Dedifferentiated amniotic fluid mesenchymal stem cell (primary cell): ENCODE results near the gene BTBD18.
A peak's percentile ranks its signal among the peaks of the same experiment; 100 is the strongest.

Experiments
- DNase-seq: peaks from one replicate; pipeline ENCODE4 v3.0.0-alpha.2; 2016; ENCODE audit errors: extremely low spot score

Gene BTBD18, protein sequence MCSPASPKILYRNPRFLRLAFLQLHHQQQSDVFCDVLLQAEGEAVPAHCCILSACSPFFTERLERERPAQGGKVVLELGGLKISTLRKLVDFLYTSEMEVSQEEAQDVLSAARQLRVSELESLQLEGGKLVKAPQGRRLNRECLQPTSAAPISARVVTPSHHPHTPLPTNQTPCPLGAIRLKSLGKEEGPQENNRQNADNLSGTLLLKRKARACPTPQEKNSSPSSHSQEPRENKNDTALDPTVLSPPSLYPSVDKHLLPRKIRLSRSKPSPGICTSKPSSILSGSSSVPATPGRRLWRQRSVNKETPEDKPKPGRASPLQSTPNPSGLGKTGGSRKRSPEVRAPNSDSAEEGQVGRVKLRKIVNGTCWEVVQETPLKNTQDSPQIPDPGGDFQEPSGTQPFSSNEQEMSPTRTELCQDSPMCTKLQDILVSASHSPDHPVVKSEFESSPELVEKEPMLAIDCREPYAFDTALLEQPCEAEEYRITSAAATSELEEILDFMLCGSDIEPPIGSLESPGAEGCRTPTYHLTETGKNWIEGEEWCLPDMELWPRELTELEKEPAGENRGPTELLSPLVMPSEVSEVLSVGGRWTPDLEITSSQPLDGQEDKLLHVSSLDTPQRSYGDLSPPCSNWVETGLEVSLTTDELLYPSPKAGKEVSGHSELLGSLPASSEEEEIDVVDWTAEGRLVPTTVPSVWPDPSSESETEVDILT

DNA sequence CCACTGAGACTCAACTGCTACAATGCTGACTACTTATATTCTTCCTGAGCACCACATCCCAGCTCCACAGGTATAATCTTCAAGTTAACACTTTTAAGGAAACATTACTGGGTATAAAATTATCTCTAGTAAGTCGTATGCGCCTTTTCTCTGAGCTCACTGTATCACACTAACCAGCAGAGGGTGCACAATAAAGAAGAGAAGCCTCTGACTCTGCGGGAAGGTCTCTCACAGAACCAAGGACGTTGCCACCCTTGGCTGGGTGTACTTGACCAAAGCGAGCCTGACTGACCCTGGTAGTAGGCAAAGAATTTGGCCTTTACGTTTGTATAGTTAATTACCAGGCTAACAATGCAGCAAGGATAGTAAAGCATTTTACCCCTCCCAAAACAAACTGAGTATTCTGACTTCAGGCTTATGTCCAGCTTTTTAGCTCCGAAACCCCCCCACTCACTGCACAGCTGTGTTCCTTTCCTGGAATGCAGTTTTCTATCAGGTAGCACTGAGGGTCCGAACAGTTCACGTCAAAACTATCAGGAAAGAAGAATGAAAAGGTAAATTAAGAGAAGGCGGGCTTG is at the start of gene BTBD18:
BTBD18 (minus strand) TSS at position 144 of the 578 bp plus-strand sequence. CDS start 631 bp downstream, outside the sequence.
- peak; percentile 44 for DNase-seq

DNA sequence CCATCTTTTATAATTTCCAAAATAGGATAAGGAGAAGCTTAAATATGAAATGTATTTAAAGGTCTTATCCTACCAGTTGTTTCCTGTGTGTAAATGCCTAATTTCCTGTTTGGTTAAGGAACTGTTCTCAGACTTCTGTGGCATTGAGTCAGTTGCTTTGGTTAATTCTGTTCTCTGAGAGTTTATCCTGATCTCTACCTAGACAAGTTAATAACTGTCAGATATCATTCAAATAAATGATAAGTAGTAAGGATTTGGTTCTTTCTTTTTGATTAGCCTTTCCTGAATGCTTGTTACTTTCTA is 49.5 kb upstream of the BTBD18 start:
- DNase-seq: no peak

DNA sequence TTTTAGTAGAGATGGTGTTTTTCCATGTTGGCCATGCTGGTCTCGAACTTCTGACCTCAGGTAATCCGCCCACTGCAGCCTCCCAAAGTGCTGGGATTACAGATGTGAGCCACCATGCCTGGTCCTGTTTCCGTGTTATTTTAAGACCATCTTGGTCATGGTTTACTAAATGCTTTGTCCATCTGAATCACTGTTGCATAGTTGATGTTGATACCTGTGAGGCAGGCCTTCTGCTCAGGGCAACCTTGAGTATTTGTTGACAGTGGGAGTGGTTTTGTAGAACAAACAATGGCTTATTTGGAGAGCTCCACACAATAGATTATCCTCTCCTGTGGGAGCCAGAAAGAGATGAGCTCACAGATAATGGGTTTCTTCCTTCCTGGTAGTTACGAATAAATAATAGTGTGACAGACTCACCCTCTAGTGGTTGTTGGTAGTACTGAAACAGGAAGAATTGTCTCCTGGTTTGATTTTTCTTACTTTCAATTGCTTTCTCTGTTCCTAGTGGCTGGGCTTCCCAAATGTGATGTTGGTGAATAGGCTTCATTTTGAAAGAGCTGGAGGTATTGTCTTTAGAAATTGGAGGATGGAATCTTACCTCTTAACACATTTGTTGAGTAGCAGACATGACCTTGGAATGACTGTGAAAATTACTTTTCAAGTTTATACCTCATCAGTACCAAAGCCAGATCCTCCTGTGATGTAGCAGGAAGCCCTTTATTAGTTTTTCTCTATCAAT is 49.0 kb upstream of the BTBD18 start:
- peak; percentile 76 for DNase-seq

DNA sequence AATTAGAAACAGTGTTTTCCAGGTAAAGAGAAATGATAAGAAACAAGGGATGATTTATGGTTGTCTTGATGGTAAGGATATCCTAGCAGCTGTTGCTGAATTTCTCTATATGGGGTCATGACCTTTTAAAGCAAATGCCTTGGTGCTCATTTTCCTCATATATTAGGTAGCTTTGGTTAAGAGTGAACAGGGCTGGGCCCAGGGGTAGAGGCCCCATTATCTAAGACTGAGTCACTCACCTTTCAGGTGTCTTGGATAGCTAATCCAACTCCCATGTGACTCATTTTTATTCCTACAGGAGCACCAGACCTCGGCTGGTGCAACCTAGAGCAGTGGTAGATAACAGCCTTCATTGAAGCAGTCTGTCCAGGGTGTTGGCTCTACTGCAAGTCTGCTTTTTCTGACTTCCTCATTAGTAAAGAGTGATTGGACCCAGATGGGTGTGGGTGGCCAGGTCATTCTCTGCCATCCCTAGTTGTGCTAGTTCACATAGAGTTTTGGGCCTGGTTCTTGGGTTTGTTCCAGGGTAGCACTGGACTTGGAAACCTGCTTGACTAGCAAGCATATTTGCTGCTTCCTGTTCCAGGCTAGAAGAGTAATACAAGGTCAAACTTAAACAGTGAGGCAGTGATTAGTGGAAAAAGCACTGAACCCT is 47.4 kb upstream of the BTBD18 start:
- no peak for DNase-seq

DNA sequence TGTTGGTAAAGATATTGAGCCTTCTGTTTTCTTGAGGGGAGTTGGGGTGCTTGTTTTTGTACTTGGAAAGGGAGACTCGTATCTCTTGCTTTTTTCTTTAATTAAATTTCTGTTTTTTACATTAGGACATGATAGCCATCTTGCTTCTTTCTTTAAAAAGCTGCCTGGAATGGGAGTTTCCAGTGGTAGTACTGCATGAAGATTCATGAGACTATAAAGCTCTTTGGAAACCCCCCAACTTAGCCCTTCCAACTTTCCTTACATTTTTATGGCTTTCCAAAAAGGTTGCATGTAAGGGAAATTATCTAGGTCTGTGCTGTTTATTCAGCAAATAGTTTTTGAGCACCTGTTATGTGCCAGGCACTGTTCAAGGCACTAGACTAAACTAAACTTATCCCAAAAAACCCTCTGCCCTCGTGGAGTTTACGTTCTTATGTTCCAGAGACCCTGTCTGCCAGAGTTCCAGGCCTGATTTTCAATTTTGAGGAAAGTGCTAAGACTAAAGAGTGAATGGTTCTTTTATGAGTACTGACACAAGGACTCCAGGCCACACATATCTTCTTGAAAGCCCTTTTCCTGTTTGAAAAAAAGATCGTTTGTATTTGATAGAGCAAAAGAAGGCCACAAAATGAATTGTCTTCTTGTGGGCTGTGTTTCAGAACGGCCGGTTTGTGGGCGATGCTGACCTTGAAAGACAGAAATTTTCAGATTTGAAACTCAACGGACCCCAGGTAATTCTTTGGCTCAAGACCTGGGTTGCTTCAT is 41.9 kb upstream of the BTBD18 start:
- no peak for DNase-seq

DNA sequence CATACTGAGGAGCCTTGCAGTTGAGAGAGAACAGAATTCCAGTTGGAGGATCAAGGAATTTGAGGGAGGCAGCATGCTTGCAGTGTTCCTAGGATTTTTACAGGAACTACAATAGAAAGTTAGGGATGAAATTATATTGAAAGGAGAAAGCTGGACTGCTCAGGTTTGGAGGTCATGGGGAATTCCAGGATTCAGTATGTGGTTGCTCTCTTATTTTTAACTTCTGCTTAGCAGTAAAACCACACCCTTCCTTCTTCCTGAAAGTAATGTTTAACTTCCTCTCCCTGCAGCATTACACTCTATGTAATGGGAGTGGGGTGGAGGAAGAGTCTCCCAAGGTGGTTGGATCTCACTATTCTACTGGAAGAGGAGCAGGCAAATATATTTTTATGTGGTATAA is 41.3 kb upstream of the BTBD18 start:
- DNase-seq: no peak

DNA sequence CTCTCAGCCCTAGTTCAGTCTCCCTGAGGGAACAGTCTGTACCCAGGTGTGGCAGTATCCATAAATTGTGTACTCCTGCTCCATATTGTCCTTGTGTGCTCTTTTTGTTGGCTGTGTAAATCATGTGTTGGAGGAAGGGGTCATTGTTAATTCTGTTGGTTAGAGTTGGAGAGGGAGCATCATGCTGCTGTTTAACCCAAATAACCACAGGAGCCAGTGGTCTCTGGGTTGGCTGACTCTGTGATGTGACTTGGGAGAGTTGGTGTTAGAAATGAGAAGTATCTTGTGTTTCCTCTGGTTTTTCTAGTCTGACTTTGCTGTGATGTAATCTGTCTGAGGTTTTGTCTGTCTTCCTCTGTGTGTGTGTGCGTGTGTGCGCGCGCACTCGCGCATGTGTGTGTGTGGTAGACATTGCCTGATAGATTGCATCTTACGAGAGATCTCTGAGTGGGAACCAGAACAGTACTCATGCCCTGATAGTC is 40.5 kb upstream of the BTBD18 start:
- DNase-seq: no peak

DNA sequence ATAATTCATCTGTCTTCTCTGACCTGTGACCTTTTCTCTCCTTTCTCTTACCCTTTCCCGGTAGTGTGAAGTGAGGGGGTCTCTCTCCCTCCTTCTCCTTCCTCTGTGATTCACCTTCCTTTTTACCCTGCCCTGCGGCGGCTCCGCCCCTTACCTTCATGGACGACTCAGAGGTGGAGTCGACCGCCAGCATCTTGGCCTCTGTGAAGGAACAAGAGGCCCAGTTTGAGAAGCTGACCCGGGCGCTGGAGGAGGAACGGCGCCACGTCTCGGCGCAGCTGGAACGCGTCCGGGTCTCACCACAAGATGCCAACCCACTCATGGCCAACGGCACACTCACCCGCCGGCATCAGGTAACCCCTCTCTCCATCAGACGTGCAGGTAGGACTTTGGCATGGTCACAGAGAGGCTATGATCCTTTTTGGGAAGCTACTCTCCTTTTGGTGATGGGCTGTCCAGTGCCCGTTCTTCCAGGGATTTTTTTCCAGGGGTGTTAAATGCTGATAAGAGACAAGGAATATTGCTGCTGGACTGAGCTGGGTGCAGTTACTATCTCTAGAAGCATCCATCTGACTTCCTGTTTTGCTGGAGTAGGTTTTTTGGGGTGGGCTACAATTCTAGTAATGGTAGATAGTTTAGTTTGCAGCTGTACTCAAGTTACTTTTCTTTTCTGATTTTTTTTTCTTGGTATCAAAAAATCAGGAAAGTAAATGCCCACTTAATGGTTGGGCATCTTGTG is 39.9 kb upstream of the BTBD18 start:
- no peak for DNase-seq

DNA sequence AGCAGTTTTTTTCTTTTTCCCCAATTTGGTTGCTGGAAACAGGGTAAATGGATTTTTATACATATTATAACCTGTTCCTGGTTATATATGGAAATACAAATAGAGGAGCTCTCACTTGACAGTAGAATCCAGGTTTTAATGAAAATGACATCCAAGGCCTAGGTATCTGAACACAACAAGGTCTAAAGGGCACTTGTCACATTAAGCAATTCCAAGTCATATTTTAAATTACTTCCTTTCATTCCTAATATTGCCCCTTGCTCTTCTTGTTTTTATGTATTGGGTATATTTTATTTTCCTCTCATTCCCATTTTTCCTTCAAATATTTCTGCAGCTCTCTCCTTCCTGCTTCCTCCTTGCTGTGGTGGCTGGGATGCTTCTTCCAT is 37.1 kb upstream of the BTBD18 start:
- DNase-seq: no peak

DNA sequence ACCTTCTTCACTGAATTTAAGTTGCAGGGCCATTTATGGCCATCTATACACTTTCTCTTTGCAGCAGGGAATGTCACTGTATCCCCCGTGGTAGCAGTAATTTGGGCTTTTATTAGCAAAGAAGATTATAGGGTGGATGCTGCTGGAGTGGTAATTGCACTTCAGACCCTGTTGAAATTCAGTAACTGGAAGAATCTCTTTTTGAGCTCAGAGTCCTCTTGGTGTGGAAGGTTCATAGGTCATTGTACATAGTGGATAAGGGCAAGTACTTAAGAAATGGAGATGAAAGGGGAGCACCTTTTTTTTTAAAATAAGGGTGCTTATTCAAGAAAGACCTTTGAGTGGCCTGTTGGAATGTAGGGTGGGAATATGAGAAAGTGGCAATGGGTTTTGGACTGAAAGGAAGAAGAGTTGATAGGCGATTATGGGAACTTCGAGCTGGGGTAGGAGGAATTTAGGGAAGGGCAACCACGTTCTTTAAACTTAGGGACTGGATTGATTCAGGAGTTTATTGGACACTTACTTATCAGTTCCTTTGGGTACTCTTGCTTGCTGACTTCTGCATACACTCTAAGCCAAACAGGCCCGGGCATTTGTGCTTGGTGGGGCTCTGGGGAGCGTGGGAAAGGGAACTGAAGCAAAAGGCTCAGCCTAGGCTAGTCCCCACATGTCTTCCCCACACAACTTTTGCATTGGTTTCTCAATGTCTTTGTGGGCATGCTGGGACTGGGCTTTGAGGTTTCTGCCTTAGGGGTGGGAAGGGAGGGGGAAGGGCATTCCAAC is 36.5 kb upstream of the BTBD18 start:
- no peak for DNase-seq

DNA sequence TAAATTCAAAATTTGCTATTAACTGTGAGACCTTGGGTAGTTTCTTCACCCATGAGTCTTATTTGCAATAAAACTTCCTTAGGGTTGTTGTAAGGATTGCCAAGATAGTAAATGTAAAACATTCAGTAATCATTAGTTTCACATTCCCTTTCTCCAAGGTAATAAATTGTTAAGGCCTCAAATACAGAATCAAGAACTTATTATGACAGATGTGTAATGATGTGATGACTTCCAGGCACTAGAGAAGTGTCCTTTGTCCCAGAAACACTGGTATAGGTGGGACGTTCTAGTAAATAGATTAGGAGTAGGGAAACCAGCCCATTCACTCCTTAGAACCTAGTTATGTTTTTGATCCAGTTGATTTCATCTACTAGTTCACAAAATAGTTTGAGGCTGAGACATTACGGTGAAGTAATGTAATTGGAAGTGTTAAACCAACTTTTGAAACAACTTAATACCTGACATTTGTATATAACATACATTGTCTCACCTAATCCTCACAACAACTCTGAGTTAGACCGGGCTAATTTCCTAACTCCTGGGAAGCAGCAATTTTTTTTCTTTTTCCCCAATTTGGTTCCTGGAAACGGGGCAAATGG is 35.5 kb upstream of the BTBD18 start:
- no peak for DNase-seq

DNA sequence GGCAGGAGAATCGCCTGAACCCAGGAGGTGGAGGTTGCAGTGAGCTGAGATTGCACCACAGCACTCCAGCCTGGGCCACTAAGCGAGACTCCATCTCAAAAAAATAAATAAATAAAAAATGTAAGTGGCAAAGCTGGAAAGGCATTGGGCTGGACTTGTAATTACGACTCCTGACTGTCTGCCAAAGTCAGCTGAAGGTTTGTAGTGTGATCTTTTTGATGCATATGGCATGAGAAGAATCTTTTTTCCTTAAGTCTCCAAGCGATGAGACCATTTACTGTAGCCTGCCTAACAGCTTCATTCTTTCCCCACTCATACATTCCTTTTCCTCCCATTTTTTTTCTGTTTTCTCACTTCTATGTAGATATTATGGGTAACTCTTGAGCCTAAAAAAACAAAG is 34.8 kb upstream of the BTBD18 start:
- DNase-seq: no peak

DNA sequence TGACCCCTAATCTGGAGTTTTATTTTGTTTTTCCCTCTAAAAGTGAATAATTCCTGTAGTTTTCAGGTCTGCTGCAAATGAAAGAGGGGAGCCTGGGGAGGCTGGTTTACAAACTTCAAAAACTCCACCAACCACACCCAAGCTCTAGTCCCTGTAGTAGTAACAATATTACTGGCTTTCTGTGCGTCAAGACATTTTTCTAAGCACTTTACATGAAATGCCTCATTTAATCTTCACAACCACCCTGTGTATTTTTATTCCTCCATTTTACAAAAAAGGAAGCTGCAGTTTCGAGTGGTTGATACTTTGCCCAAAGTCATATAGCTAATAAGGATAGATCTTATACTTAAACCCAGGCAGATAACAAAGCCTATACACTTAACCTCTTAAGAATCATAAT is 33.5 kb upstream of the BTBD18 start:
- no peak for DNase-seq

DNA sequence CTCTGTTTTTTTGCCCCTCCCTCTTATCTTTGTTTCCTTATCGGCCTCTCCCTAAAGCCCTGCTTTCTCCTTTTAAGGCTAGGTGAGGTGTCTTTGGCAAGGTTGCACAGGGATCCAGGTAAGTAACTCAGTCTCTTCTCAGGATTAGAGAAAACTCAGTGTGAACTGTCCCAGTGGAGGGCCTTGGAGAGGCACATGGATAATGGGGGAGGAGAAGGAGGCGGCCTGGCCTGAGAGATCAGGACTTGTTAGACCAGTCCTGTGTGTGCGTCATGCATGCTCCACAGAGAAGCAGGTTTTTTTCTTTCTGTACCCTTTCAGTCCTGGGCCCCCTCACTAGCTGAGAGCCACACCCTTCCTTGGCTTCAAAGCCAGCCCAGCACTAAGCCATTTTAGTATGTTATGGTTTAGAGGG is 29.9 kb upstream of the BTBD18 start:
- DNase-seq: no peak

DNA sequence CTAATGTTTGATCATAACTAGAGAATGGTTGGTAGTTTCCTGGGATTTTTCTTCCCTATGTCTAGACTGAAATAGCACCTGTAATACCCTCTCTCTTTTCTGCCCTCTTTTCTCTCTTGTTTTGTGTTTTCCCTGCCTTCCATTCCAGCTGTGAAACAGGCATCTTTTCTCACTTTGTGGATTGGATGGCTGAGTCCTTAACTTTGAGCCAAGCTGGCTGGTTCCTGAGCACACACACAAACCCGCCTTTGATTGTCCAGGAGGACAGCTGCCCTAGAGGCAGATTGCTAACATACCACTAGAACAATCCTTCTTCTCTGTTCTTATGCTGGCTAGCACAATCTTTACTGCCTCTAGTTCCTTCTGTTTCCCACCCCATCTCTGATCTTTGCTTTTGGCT is 27.7 kb upstream of the BTBD18 start:
- peak; percentile 64 for DNase-seq

DNA sequence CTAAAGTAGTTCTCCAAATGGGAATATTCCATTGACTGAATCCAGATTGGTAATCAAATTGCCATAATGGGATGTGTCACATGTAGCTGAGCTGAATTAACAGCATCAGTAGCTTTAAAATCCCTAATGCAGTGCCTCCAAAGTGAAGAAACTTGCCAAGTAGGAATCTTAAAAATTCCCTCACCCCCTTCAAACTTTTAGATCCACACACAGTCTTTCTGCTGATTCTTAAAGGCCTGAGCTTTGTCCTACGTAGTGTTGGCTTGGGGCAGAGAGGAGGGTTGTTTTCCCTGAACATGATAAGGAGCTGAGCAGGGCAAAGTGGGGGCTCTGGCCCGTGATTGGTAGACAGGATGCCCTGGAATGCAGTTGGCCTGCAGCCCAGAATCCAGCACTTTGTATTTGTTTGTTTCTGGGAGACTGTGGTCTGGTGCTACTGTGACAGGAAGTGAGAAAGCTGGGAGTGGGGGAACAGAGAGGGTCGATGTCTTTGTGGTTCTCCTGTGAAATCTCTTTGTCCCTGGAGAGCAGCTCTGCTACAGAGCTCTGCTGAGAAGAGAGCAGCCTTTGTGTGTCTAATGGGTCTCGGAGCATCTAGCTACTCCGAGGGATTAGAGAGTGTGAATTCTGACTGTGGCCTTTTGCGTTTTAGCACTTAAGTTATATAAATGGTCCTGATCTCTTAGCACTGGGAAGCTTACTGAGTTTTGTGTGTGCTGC is 26.9 kb upstream of the BTBD18 start:
- peak; percentile 94 for DNase-seq

DNA sequence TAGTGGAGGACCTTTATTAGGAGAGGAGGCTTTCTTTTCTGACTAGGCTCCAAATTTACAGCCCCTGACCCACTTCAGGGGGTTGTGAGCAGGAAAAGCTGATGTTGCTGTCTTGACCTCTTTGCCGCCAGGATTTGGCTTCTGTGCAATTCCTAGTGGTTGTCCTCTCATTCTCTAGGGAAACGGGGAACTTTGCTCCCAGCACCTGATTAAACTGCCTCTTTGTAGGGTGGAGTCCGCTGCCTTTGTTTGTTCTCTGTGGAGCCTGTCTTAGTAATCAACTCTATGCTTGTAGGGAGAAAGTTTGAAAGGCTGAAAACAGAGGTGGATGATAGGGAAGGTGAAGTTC is 26.3 kb upstream of the BTBD18 start:
- DNase-seq: no peak

DNA sequence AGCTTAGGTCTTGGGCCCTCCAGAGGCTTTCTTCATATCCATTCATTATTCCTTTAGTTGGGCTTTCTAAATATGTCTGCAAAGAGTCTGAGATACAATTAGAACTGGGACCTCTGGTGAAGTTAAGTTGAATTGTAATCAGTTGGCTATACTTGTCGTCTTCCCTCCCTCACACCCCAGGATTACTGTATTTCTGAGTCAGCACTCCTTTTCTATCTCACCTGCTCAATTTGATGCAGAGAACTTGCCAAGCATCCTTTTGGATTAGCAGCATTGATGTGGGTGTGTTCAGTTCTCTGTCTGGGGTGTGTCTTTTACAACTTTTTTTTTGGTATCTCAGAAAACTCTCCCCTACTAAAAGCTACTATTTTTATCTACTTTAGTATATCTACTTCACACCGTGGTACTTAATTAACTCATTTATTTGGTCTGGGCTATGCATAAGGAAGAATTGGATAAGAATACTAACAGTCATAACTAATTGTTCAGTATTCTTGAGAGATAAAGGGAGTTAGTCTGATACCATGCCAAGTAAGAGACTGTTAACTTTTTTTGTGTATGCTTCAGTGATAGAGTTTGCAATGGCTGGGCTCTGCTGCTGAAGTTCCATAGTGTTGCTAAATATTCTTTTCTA is 25.1 kb upstream of the BTBD18 start:
- DNase-seq: no peak
